OCI-LY3 (cell line): ENCODE measurements around the gene ANKRD61.
A peak's percentile ranks its signal among the peaks of the same experiment; 100 is the strongest.
"Not testable (repeated sequence)": the region's sequence is repeated elsewhere in the genome, so short reads cannot be mapped to it uniquely, and the experiment has no call there.

Source experiments
- H2AFZ ChIP-seq: fragments of 200-600, 300-600 bp; shearing (Covaris generic); 2 replicates; pipeline ENCODE4 v1.6.0; 2014; ENCODE audit warnings: antibody characterized with exemption, low read depth, low read length
- H3K27ac ChIP-seq: fragments of 200-600, 300-600 bp; sonication (generic); 2 replicates; pipeline ENCODE4 v1.5.1; 2014; ENCODE audit warnings: mild to moderate bottlenecking, low read length, moderate library complexity, mixed read lengths
- H3K27me3 ChIP-seq: fragments of 200-600, 300-600 bp; sonication (generic); 2 replicates; pipeline ENCODE4 v1.6.1; 2014; ENCODE audit warnings: low read depth, low read length, mixed read lengths
- H3K36me3 ChIP-seq: fragments of 200-600, 300-600 bp; sonication (generic); replicated peaks from 2 replicates; pipeline ENCODE3; 2014; ENCODE audit warnings: low read depth, low read length, mixed read lengths
- H3K4me1 ChIP-seq: fragments of 300-600, 200-600 bp; sonication (generic); 2 replicates; pipeline ENCODE4 v1.6.1; 2014; ENCODE audit warnings: low read length, mixed read lengths
- H3K4me2 ChIP-seq: fragments of 200-600, 300-600 bp; sonication (generic); 2 replicates; pipeline ENCODE4 v1.6.1; 2014; ENCODE audit warnings: low read length, mixed read lengths
- H3K4me3 ChIP-seq: fragments of 300-600, 200-600 bp; sonication (generic); 2 replicates; pipeline ENCODE4 v1.5.1; 2014; ENCODE audit warnings: antibody characterized with exemption, mild to moderate bottlenecking, low read length, moderate library complexity
- H3K79me2 ChIP-seq: fragments of 300-600, 200-600 bp; shearing (Covaris generic); 2 replicates; pipeline ENCODE4 v1.6.1; 2014; ENCODE audit warnings: mild to moderate bottlenecking, low read length, mixed read lengths
- H3K9ac ChIP-seq: fragments of 300-600, 200-600 bp; shearing (Covaris generic); 2 replicates; pipeline ENCODE4 v1.6.0; 2014; ENCODE audit warnings: mild to moderate bottlenecking, low read length, moderate library complexity
- H3K9me3 ChIP-seq: fragments of 200-600, 300-600 bp; shearing (Covaris generic); 2 replicates; pipeline ENCODE4 v1.6.1; 2014; ENCODE audit warnings: low read length, mixed read lengths; ENCODE audit not compliant: insufficient read depth
- H4K20me1 ChIP-seq: fragments of 200-600, 300-600 bp; sonication (generic); 2 replicates; pipeline ENCODE4 v1.6.1; 2016; ENCODE audit warnings: low read length, mixed read lengths; ENCODE audit not compliant: insufficient read depth
- CTCF ChIP-seq: fragments of 200-600, 300-600 bp; sonication (generic); IDR thresholded peaks from 2 replicates; pipeline ENCODE4 v1.5.1; 2014; ENCODE audit warnings: antibody characterized with exemption, low read length, low read depth
- EZH2phosphoT487 ChIP-seq: fragments of 200-600 bp; shearing (Covaris generic); IDR thresholded peaks from 2 replicates; pipeline ENCODE4 v1.6.1; 2018; ENCODE audit warnings: antibody characterized with exemption, mixed run types, low read depth

The ANKRD61 gene

GRCh38 chr7:6057316-6058129 is 26.3 kb downstream of the ANKRD61 start:
- no peaks in the 10 kb centered on the region for H3K27me3 ChIP-seq
- H3K27ac ChIP-seq: no peak overlapping the region
- H3K4me1 ChIP-seq: peaks cover 17% of the 10 kb centered on the region
- H3K36me3 ChIP-seq: no peaks in the 10 kb centered on the region
- TF ChIP-seq EZH2phosphoT487 (no peak), CTCF (no peak)
- H3K4me2 ChIP-seq: peak overlapping the region; percentile 64
- no peak overlapping the region for H2AFZ ChIP-seq
- no peaks in the 10 kb centered on the region for H3K9me3 ChIP-seq
- H3K79me2 ChIP-seq: peaks cover 38% of the 10 kb centered on the region
- H3K4me3 ChIP-seq: peak overlapping the region; percentile 86
- peak overlapping the region; percentile 76 for H3K9ac ChIP-seq
- peaks cover 10% of the 10 kb centered on the region; the same call in 1 of the 2 replicates for H4K20me1 ChIP-seq

- H3K4me1 ChIP-seq: peaks cover 17% of the 10 kb centered on the region
- not testable (repeated sequence) for H3K36me3 ChIP-seq, H3K4me2 ChIP-seq, H3K27me3 ChIP-seq, H3K9ac ChIP-seq, H4K20me1 ChIP-seq, H3K27ac ChIP-seq, H3K4me3 ChIP-seq, H2AFZ ChIP-seq, H3K9me3 ChIP-seq
- H3K79me2 ChIP-seq: peaks cover 38% of the 10 kb centered on the region
Observed at GRCh38 chr7:6059941-6060340, 28.8 kb downstream of the ANKRD61 start.

GRCh38 chr7:6071406-6071805 is 40.2 kb downstream of the ANKRD61 start:
- peaks cover 11% of the 10 kb centered on the region for H3K4me1 ChIP-seq
- no peaks in the 10 kb centered on the region for H3K79me2 ChIP-seq
- no peaks in the 10 kb centered on the region for H4K20me1 ChIP-seq
- H3K4me3 ChIP-seq: peak overlapping the region; percentile 43
- H3K36me3 ChIP-seq: no peaks in the 10 kb centered on the region
- 0 out of 2 replicates have a peak overlapping the region, but pooled peaks have one; percentile 14 for H3K9ac ChIP-seq
- H2AFZ ChIP-seq: peak overlapping the region; percentile 74; the same call in 1 of the 2 replicates
- H3K9me3 ChIP-seq: no peaks in the 10 kb centered on the region
- H3K27me3 ChIP-seq: no peaks in the 10 kb centered on the region
- H3K27ac ChIP-seq: peak overlapping the region; percentile 19
- peak overlapping the region; percentile 62 for H3K4me2 ChIP-seq
- TF ChIP-seq EZH2phosphoT487 (no peak), CTCF (no peak)

GRCh38 chr7:6074612-6075380 is 43.6 kb downstream of the ANKRD61 start:
- Histone ChIP-seq H3K9ac (no peak overlapping the region), H3K27ac (no peak overlapping the region), H2AFZ (no peak overlapping the region), H3K36me3 (no peaks in the 10 kb centered on the region), H4K20me1 (no peaks in the 10 kb centered on the region), H3K4me1 (peaks cover 18% of the 10 kb centered on the region), H3K27me3 (no peaks in the 10 kb centered on the region), H3K4me3 (no peak overlapping the region), H3K9me3 (no peaks in the 10 kb centered on the region), H3K4me2 (no peak overlapping the region), H3K79me2 (no peaks in the 10 kb centered on the region)
- TF ChIP-seq CTCF (no peak), EZH2phosphoT487 (no peak)
